ENCODE data around the gene MSMP.

MSMP gene

GRCh38 chr9:35771534-35771933 is 17.5 kb upstream of the MSMP start:
- TF ChIP-seq, protein P1, sequence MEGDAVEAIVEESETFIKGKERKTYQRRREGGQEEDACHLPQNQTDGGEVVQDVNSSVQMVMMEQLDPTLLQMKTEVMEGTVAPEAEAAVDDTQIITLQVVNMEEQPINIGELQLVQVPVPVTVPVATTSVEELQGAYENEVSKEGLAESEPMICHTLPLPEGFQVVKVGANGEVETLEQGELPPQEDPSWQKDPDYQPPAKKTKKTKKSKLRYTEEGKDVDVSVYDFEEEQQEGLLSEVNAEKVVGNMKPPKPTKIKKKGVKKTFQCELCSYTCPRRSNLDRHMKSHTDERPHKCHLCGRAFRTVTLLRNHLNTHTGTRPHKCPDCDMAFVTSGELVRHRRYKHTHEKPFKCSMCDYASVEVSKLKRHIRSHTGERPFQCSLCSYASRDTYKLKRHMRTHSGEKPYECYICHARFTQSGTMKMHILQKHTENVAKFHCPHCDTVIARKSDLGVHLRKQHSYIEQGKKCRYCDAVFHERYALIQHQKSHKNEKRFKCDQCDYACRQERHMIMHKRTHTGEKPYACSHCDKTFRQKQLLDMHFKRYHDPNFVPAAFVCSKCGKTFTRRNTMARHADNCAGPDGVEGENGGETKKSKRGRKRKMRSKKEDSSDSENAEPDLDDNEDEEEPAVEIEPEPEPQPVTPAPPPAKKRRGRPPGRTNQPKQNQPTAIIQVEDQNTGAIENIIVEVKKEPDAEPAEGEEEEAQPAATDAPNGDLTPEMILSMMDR (IDR thresholded peaks at IDR 0.05): no peak
- Histone ChIP-seq H3K4me3 (no peak overlapping the region), H3K27ac (peak overlapping the region; percentile 39 to 41)
- DNase-seq (ENCODE audit: low spot score): no peak

GRCh38 chr9:35771075-35771433 is 17.0 kb upstream of the MSMP start:
- TF ChIP-seq, protein P1 (IDR thresholded peaks at IDR 0.05): no peak
- no peak for DNase-seq (ENCODE audit: low spot score)
- H3K4me3 ChIP-seq: peak overlapping the region; percentile 29
- peak overlapping the region; percentile 39 to 41 for H3K27ac ChIP-seq

DNA sequence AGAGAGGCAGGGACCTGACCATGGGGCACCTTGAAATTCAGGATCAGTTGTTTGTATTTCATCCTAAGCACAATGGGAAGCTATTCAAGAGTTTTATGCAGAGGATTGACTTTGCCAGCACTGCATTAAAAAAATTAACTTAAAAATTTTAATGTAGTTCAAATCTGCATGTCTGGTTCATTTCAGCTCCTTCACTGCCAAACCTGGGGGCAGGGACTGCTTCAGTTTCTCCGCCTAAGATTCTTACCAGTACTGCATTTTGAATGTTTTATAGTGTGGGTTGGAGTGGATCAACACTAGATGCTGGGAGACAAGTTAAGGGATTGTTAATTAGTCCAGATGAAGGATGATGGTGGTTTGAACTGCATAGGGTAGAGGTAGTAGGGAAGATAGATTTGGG is 15.7 kb upstream of the MSMP start:
- no peak for DNase-seq (ENCODE audit: low spot score)
- Histone ChIP-seq H3K4me3 (no peak overlapping the region), H3K27ac (no peak overlapping the region)
- TF ChIP-seq, protein P1 (IDR thresholded peaks at IDR 0.05): no peak

DNA sequence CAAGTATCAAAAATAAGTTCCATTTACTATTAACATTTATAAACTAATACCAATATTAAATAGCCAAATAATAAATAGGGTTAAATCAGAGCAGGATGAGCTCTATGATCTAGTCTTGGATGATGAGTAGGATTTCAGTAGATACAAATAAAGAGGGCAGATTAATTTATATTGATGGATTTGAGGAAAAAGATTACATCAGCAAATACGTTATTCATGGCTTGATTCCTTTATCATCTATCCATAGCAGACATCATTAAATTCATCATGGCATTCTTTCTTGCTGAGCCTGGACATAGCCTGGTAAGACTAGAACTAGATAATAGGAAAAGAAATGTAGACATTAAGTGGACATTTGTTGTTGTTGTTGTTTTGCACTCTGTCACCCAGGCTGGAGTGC is 13.4 kb upstream of the MSMP start:
- TF ChIP-seq, protein P1 (IDR thresholded peaks at IDR 0.05): no peak

DNA sequence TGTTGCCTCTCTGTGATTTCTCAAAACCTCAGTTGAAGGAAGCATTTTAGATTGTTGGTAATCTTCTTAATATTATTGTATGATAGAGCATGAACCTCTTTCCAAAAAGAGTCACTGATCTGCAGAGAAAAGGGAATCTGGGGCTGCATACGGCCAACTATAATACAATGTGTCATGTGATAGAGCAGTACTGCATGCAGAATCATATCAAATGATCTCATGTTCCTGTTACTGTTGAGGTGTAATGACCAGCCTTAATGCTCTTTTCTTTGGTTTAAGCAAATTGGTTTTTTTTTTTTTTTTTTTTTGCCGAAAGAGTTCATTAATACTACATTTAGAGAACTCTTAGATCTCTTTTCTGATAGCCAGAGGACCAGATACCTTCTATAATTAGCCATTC is 12.9 kb upstream of the MSMP start:
- Histone ChIP-seq H3K27ac (no peak overlapping the region), H3K4me3 (no peak overlapping the region)
- TF ChIP-seq, protein P1 (IDR thresholded peaks at IDR 0.05): no peak
- DNase-seq (ENCODE audit: low spot score): no peak

More for the DNA sequence above, 13.4 kb upstream of the MSMP start:
- H3K4me3 ChIP-seq: no peak overlapping the region
- no peak for DNase-seq (ENCODE audit: low spot score)
- H3K27ac ChIP-seq: no peak overlapping the region

- TF ChIP-seq, protein P1 (IDR thresholded peaks at IDR 0.05): no peak
- Histone ChIP-seq H3K27ac (no peak overlapping the region), H3K4me3 (no peak overlapping the region)
- no peak for DNase-seq (ENCODE audit: low spot score)
Observed at GRCh38 chr9:35763803-35764202, 9.7 kb upstream of the MSMP start.

- TF ChIP-seq, protein P1 (IDR thresholded peaks at IDR 0.05): no peak
- Histone ChIP-seq H3K27ac (no peak overlapping the region), H3K4me3 (no peak overlapping the region)
- DNase-seq (ENCODE audit: low spot score): no peak
Observed at GRCh38 chr9:35763181-35763580, 9.1 kb upstream of the MSMP start.
